Transverse colon (tissue), 4 donors: ENCODE data around the gene LASP1NB.

Source experiments
- DNase-seq: peaks from one replicate; pipeline ENCODE4 v3.0.0-alpha.2; 2019
- H3K27ac ChIP-seq, 4 donors: fragments of 200-600 bp; sonication (generic); 2 replicates each; pipeline ENCODE4 v1.5.1; 2016 to 2018; ENCODE audit warnings: inconsistent platforms in 4 of 4
- H3K27me3 ChIP-seq: fragments of 200-600 bp; sonication (generic); 2 replicates; pipeline ENCODE4 v1.5.1; 2017; ENCODE audit warnings: inconsistent platforms
- H3K36me3 ChIP-seq, 4 donors: fragments of 200-600 bp; sonication (generic); 2 replicates each; pipeline ENCODE4 v1.5.1; 2017 to 2019; ENCODE audit warnings: inconsistent platforms in 4 of 4
- H3K4me1 ChIP-seq, 4 donors: fragments of 200-600 bp; sonication (generic); 2 replicates each; pipeline ENCODE4 v1.5.1; 2017 to 2020; ENCODE audit warnings: inconsistent platforms in 4 of 4
- H3K4me3 ChIP-seq, 4 donors: fragments of 200-600 bp; sonication (generic); 1 replicate in 1 of 4; 2 replicates in 3 of 4; pipeline versions ENCODE4 v1.5.1 to v1.6.1; 2017 to 2019; ENCODE audit warnings: inconsistent platforms in 4 of 4
- H3K9me3 ChIP-seq, 2 donors: fragments of 200-600 bp; sonication (generic); 2 replicates each; pipeline ENCODE4 v1.5.1; 2017 to 2019; ENCODE audit warnings: inconsistent platforms in 2 of 2
- CTCF ChIP-seq, 5 experiments: fragments of 200-600 bp in 3 of 5; fragments of 450-650 bp in 2 of 5; sonication (generic) in 3 of 5; IDR thresholded peaks; 1 replicate in 2 of 5; 2 replicates in 3 of 5; pipeline ENCODE4 v1.5.1; 2016 to 2017; ENCODE audit warnings: antibody characterized with exemption in 5 of 5, inconsistent platforms in 3 of 5, mild to moderate bottlenecking in 2 of 5, moderate library complexity in 1 of 5
- EP300 ChIP-seq: sonication (generic); formaldehyde crosslinking; IDR thresholded peaks from one replicate; pipeline ENCODE4 v1.6.1; 2017; ENCODE audit warnings: antibody characterized with exemption, low read depth
- POLR2A ChIP-seq: fragments of 450-650 bp; IDR thresholded peaks from one replicate; pipeline ENCODE4 v1.6.1; 2016; ENCODE audit warnings: antibody characterized with exemption, mild to moderate bottlenecking, moderate library complexity
- POLR2AphosphoS5 ChIP-seq, 3 donors: sonication (generic); formaldehyde crosslinking; IDR thresholded peaks; one replicate each; pipeline ENCODE4 v1.6.1; 2016; ENCODE audit warnings: antibody characterized with exemption in 3 of 3
- WGBS, 2 donors: methylation state at CpG; one replicate each; pipeline ENCODE4 v1.1.5; 2018; ENCODE audit warnings: low coverage in 1 of 2; 5-methylcytosine and 5-hydroxymethylcytosine counted together
- in situ Hi-C, 4 donors: fragments of 200-750 bp; cut with MboI; loops; one replicate each; pipeline versions ENCODE4 v1.15.0 to v1.15.1; 2017; ENCODE audit warnings: low sequenced_read_pairs in 3 of 4, low pct_ligation_motif_present in 1 of 4, low pct_unique_long_range_greater_than_20kb in 1 of 4
- intact Hi-C: fragments of 100-400 bp; cut with DNase I; formaldehyde crosslinking; loops from one replicate; pipeline ENCODE4 v1.15.1; 2023; ENCODE audit warnings: low total_unique reads

LASP1NB gene

GRCh38 chr17:38898291-38898679, 27.1 kb upstream of the LASP1NB start:
- no peaks in the 10 kb centered on the region for H3K9me3 ChIP-seq
- no peak overlapping the region for H3K4me3 ChIP-seq
- peak overlapping the region; percentile 74 to 83 (median 79) for H3K27ac ChIP-seq
- peaks cover 40 to 73% (median 53%) of the 10 kb centered on the region in 4 donors for H3K4me1 ChIP-seq
- no peaks in the 10 kb centered on the region for H3K27me3 ChIP-seq
- DNase-seq, result peak; percentile 62
- 26% methylated on average over 6 of the region's 9 CpGs; no CpG with 5 or more reads in 1 of the 2 donors for WGBS, 2 donors
- in situ Hi-C loops, result no loop called here
- intact Hi-C loops, result no loop called here
- TF ChIP-seq POLR2AphosphoS5 (IDR thresholded peaks at IDR 0.05) (peak in 1 of 3 donors; percentile 28), POLR2A (no peak)
- H3K36me3 ChIP-seq, result peaks cover 0 to 6% (median 2%) of the 10 kb centered on the region in 4 donors

- Histone ChIP-seq H3K27ac (peak overlapping the region; percentile 74 to 83 (median 79)), H3K9me3 (no peaks in the 10 kb centered on the region), H3K4me1 (peaks cover 40 to 67% (median 47%) of the 10 kb centered on the region in 4 donors), H3K36me3 (peaks cover 0 to 9% (median 3%) of the 10 kb centered on the region in 4 donors), H3K27me3 (no peaks in the 10 kb centered on the region), H3K4me3 (no peak overlapping the region)
- 45 to 46% methylated on average over 2 to 11 of the region's 11 CpGs for WGBS, 2 donors
- in situ Hi-C loops, result no loop called here
- TF ChIP-seq EP300 (no peak), POLR2A (no peak), POLR2AphosphoS5 (IDR thresholded peaks at IDR 0.05) (no peak), CTCF (IDR thresholded peaks at IDR 0.05) (no peak)
- DNase-seq, result peak; percentile 72
- intact Hi-C loops, result no loop called here
Measured at GRCh38 chr17:38898812-38899348, 26.5 kb upstream of the LASP1NB start.

- TF ChIP-seq CTCF (IDR thresholded peaks at IDR 0.05) (no peak), POLR2AphosphoS5 (IDR thresholded peaks at IDR 0.05) (no peak), POLR2A (no peak), EP300 (no peak)
- intact Hi-C loops (no loop called here), in situ Hi-C loops (no loop called here)
- H3K27ac ChIP-seq, result peak overlapping the region; percentile 74 to 83 (median 79)
- no peak overlapping the region for H3K4me3 ChIP-seq
- peaks cover 40 to 63% (median 45%) of the 10 kb centered on the region in 4 donors for H3K4me1 ChIP-seq
- H3K9me3 ChIP-seq, result no peaks in the 10 kb centered on the region
- DNase-seq, result no peak
- H3K27me3 ChIP-seq, result no peaks in the 10 kb centered on the region
- peaks cover 0 to 9% (median 3%) of the 10 kb centered on the region in 4 donors for H3K36me3 ChIP-seq
- WGBS, 2 donors, result 64 to 65% methylated on average over 3 to 5 of the region's 5 CpGs
Measured at GRCh38 chr17:38899421-38899820, 26.0 kb upstream of the LASP1NB start.

- H3K36me3 ChIP-seq, result peaks cover 0 to 9% (median 3%) of the 10 kb centered on the region in 4 donors
- intact Hi-C loops, result no loop called here
- peak; percentile 35 for DNase-seq
- peak overlapping the region; percentile 32 to 66 (median 57) for H3K27ac ChIP-seq
- peaks cover 35 to 57% (median 41%) of the 10 kb centered on the region in 4 donors for H3K4me1 ChIP-seq
- TF ChIP-seq CTCF (IDR thresholded peaks at IDR 0.05) (no peak), POLR2A (no peak), EP300 (no peak), POLR2AphosphoS5 (IDR thresholded peaks at IDR 0.05) (no peak)
- no peak overlapping the region for H3K4me3 ChIP-seq
- H3K27me3 ChIP-seq, result no peaks in the 10 kb centered on the region
- 33 to 68% methylated on average over 3 to 10 of the region's 10 CpGs for WGBS, 2 donors
- H3K9me3 ChIP-seq, result no peaks in the 10 kb centered on the region
- in situ Hi-C loops, result no loop called here
Measured at GRCh38 chr17:38900978-38901656, 24.3 kb upstream of the LASP1NB start.
